Measurements from ENCODE around the gene ITGBL1. TPM values are rescaled to one million over a fixed set of nuclear protein-coding genes. Genes with fewer than 3 reads are reported as not detected.

Gene ITGBL1
- total RNA-seq, 1 experiment from 2014 or later, result 0.22 TPM

- no peak for DNase-seq (ENCODE audit: low spot score)
- CTCF ChIA-PET, result no interaction called here
- ATAC-seq, result no peak
- Mint-ChIP-seq H3K36me3 (no peaks in the 10 kb centered on the region), H3K27me3 (ENCODE audit: low read depth) (no peaks in the 10 kb centered on the region; the same call in 1 of the 2 replicates), H3K4me1 (peaks cover 18% of the 10 kb centered on the region), H3K27ac (no peak overlapping the region), H3K9me3 (peaks cover 12% of the 10 kb centered on the region), H3K4me3 (no peak overlapping the region)
- POLR2A ChIA-PET, result no interaction called here
- TF ChIP-seq ZNF416 (CRISPR knock-in tag; IDR thresholded peaks at IDR 0.05) (no peak), MAX (CRISPR knock-in tag; IDR thresholded peaks at IDR 0.05) (no peak), JUN (CRISPR knock-in tag; IDR thresholded peaks at IDR 0.05) (no peak), ERG (CRISPR knock-in tag; IDR thresholded peaks at IDR 0.05) (no peak), JAZF1 (CRISPR knock-in tag; IDR thresholded peaks at IDR 0.05) (no peak), ZNF263 (CRISPR knock-in tag; IDR thresholded peaks at IDR 0.05; ENCODE audit: low read depth) (no peak), MXD4 (CRISPR knock-in tag; IDR thresholded peaks at IDR 0.05; ENCODE audit: borderline replicate concordance) (no peak), IRF1 (CRISPR knock-in tag; IDR thresholded peaks at IDR 0.05) (no peak), ZNF138 (CRISPR knock-in tag; conservative IDR thresholded peaks at IDR 0.05) (no peak), RELA (CRISPR knock-in tag; IDR thresholded peaks at IDR 0.05; ENCODE audit: borderline replicate concordance) (no peak)
Measured at GRCh38 chr13:101706651-101707050, 254.2 kb downstream of the ITGBL1 start.

GRCh38 chr13:101707659-101708058, 255.2 kb downstream of the ITGBL1 start:
- Mint-ChIP-seq H3K36me3 (no peaks in the 10 kb centered on the region), H3K4me1 (peaks cover 18% of the 10 kb centered on the region), H3K27ac (no peak overlapping the region), H3K27me3 (ENCODE audit: low read depth) (no peaks in the 10 kb centered on the region; the same call in 1 of the 2 replicates), H3K9me3 (peaks cover 12% of the 10 kb centered on the region), H3K4me3 (no peak overlapping the region)
- ATAC-seq (no peak), DNase-seq (ENCODE audit: low spot score) (no peak)
- ChIA-PET POLR2A (no interaction called here), CTCF (interaction anchor here (0.6 kb wide), 1 partner anchor 184 kb away, joined by 3 read pairs; no protein-coding TSS in a partner anchor)
- no peak for TF ChIP-seq ATF3 (CRISPR knock-in tag; conservative IDR thresholded peaks at IDR 0.05)
- TF ChIP-seq ZNF532 (CRISPR knock-in tag; IDR thresholded peaks at IDR 0.05; ENCODE audit: borderline replicate concordance), result no peak
- no peak for TF ChIP-seq E2F1 (CRISPR knock-in tag; IDR thresholded peaks at IDR 0.05)
- no peak for TF ChIP-seq AFF4 (CRISPR knock-in tag; IDR thresholded peaks at IDR 0.05; ENCODE audit: borderline replicate concordance)
- no peak for TF ChIP-seq E2F5 (CRISPR knock-in tag; IDR thresholded peaks at IDR 0.05)
- TF ChIP-seq TCF7 (CRISPR knock-in tag; IDR thresholded peaks at IDR 0.05; ENCODE audit: low read depth), result no peak
- TF ChIP-seq FOXP1 (CRISPR knock-in tag; IDR thresholded peaks at IDR 0.05; ENCODE audit: borderline replicate concordance), result no peak
- TF ChIP-seq STAT6 (CRISPR knock-in tag; conservative IDR thresholded peaks at IDR 0.05; ENCODE audit: low read depth), result no peak
- TF ChIP-seq OVOL2 (CRISPR knock-in tag; IDR thresholded peaks at IDR 0.05; ENCODE audit: borderline replicate concordance), result no peak
